Tibial artery (tissue), 4 donors: ENCODE measurements around the gene DLL3.

ENCODE experiments used
- DNase-seq, 2 donors: peaks; one replicate each; pipeline ENCODE4 v3.0.0-alpha.2; 2019
- H3K27ac ChIP-seq, 2 donors: fragments of 200-600 bp; sonication (generic) in 1 of 2; 1 replicate in 1 of 2; 2 replicates in 1 of 2; pipeline ENCODE4 v1.5.1; 2018 to 2019; ENCODE audit warnings: mild to moderate bottlenecking in 1 of 2
- H3K27me3 ChIP-seq, 2 donors: fragments of 200-600 bp; sonication (generic) in 1 of 2; one replicate each; pipeline versions ENCODE4 v1.5.1 to v1.6.0; 2016 to 2019
- H3K36me3 ChIP-seq, 3 donors: fragments of 200-600 bp; sonication (generic) in 2 of 3; one replicate each; pipeline ENCODE4 v1.5.1; 2016 to 2019; ENCODE audit warnings: mild to moderate bottlenecking in 2 of 3
- H3K4me1 ChIP-seq, 4 donors: fragments of 200-600 bp; sonication (generic) in 2 of 4; 1 replicate in 3 of 4; 2 replicates in 1 of 4; pipeline ENCODE4 v1.5.1; 2016 to 2019
- H3K4me3 ChIP-seq, 2 donors: fragments of 200-600 bp; sonication (generic) in 1 of 2; 1 replicate in 1 of 2; 2 replicates in 1 of 2; pipeline ENCODE4 v1.5.1; 2018 to 2019; ENCODE audit warnings: mild to moderate bottlenecking in 2 of 2
- H3K9me3 ChIP-seq, 3 donors: fragments of 200-600 bp; sonication (generic) in 1 of 3; one replicate each; pipeline ENCODE4 v1.5.1; 2016 to 2019
- CTCF ChIP-seq, 2 experiments: fragments of 200-600 bp in 1 of 2; fragments of 450-650 bp in 1 of 2; IDR thresholded peaks; one replicate each; pipeline ENCODE4 v1.5.1; 2017 to 2019; ENCODE audit warnings: antibody characterized with exemption in 2 of 2, mild to moderate bottlenecking in 1 of 2, moderate library complexity in 1 of 2
- intact Hi-C: fragments of 100-400 bp; cut with DNase I; formaldehyde crosslinking; loops from one replicate; pipeline ENCODE4 v1.15.0; 2023; ENCODE audit warnings: low total_unique reads

DLL3 gene

DNA sequence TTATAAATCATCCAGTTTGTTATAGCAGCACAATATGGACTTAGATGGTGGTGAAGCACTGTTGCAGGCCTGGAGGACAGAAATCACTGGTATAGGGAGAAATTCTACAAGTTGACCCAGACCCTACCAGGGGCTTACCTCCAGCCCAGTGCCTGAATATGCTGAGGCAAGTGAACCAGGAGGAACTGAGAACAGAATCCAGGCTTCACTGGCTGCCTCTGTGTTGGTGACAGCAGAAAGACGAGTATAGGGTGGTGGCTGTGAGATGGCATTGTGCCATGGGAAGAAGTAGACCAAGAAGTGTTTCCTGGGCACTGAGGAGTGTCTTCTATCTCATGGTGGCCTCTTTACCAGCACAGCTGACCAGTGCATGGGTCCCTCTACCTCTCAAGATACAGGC, 57.1 kb downstream of the DLL3 start:
- DNase-seq = no peak
- H3K9me3 ChIP-seq = no peaks in the 10 kb centered on the region
- H3K36me3 ChIP-seq = no peaks in the 10 kb centered on the region
- no peak overlapping the region for H3K4me3 ChIP-seq
- intact Hi-C loops = no loop called here
- H3K4me1 ChIP-seq = no peaks in the 10 kb centered on the region
- no peak for TF ChIP-seq CTCF (IDR thresholded peaks at IDR 0.05)
- peaks cover 0 to 18% of the 10 kb centered on the region in 2 donors for H3K27me3 ChIP-seq
- no peak overlapping the region for H3K27ac ChIP-seq
